GM10248 (cell line): Measurements from ENCODE around the gene HPN.

Experiments
- CTCF ChIA-PET: fragments of 300-600 bp; sonication (Branson Sonifier 250); formaldehyde crosslinking; extraction: SDS; loops from one replicate; lab custom pipeline; 2021; ENCODE audit warnings: antibody characterized with exemption; lab: Yijun Ruan, JAX
- POLR2A ChIA-PET: fragments of 350-650 bp; sonication (Branson Sonifier 250); formaldehyde crosslinking; extraction: SDS; loops from one replicate; lab custom pipeline; 2020; ENCODE audit warnings: antibody characterized with exemption; lab: Yijun Ruan, JAX
- DNase-seq: peaks from one replicate; pipeline ENCODE4 v3.0.0; 2012; ENCODE audit errors: extremely low spot score
- CTCF ChIP-seq: IDR thresholded peaks from 2 replicates; pipeline ENCODE4 v1.5.1; 2012; ENCODE audit warnings: mild to moderate bottlenecking, low read depth; ENCODE audit errors: extremely low read depth, missing control alignments, control extremely low read depth

Gene HPN

GRCh38 chr19:35104361-35104760 lies 62.8 kb downstream of the HPN start:
- DNase-seq = no peak
- ChIA-PET CTCF (no interaction called here), POLR2A (no interaction called here)
- no peak for TF ChIP-seq CTCF

DNA sequence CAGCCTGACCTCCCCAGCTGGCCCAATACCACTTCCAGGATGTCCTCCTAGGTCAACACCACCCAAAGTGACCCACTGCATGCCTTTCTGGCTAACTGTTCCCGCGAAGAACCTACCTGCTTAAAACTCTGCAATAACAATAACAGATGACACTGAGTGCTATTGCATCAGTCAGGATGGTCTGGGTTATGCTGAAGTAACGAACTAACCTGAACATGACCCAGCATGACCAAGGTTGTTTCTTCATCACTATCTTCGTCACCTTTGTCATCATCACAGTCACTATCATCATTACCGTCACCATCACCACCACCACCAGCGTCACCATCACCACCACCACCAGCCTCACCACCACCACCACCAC lies 63.5 kb downstream of the HPN start:
- no peak for DNase-seq
- no peak for TF ChIP-seq CTCF
- ChIA-PET POLR2A (no interaction called here), CTCF (no interaction called here)

DNA sequence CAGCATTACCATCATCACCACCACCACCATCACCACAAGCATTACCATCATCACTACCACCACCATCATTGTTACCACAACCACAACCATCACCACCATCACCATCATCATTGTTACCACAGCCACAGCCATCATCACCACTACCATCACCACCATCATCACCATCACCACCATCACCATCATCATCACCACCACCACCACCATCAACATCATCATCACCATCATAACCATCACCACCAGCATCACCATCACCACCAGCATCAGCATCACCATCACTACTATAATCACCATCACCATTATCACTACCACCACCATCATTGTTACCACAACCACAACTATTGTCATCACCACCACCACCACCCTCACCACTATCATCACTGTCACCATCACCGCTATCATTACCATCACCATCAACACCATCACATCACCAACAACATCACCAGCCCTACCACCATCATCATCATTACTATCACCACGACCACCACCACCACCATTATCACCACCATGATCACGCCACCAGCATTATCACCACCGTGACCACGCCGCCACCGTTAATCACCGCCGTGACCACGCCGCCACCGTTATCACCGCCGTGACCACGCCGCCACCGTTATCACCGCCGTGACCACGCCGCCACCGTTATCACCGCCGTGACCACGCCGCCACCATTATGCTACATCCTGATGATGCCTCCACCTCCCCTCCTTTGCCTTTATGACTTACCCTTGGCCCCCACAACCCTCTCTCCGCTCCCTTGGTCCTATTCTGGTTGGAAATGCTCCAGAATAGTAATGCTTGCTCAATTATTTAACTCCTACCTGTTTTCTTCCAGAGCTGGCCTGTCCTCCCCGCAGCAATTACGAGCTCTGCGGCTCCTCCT lies 64.1 kb downstream of the HPN start:
- ChIA-PET POLR2A (no interaction called here), CTCF (no interaction called here)
- no peak for TF ChIP-seq CTCF
- DNase-seq = no peak

DNA sequence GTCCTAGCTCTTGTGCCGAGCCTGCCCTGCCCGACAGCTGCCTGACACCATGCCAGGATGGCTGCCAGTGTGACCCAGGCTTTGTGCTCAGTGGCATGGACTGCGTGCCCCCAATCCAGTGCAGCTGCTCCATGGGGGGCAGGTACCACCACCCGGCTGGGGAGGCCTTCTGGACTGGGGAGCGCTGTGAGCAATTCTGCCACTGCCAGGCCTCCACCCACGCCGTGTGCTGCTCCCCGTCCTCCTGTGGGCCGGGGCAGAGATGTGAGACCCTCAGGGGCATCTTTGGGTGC lies 64.7 kb downstream of the HPN start:
- ChIA-PET CTCF (no interaction called here), POLR2A (no interaction called here)
- DNase-seq = no peak
- TF ChIP-seq CTCF = no peak

DNA sequence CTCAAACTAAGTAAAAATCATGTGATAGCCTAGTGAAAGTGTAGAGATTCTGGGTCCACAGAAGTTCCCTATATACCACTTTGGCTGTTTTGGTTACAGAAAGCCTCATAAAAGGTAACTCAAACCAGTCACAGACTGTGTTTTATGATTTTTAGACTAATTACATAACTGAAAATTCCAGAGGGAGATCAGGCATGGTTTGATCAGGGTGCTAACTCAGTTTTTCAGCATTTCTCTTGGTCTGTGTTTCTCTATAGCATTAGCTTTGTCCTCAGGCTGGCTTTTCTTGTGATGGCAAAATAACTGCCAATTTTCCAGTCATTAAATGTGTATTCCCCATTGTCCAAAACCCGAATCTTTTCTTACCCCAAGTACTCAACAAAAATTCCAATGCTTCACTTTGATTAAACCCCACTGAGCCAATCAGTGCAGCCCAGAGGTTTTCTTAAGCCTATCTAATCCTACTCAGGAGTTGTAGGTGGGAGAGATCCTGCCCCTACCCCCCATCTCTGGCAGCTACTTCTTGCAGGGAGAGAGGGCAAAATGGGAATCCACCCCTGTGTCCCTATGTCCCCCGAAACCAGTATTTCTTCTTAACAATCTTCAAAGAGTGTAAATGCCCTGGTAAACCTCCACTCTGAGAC lies 65.5 kb downstream of the HPN start:
- ChIA-PET POLR2A (no interaction called here), CTCF (interaction anchor here (1.0 kb wide), 1 partner anchor 9 kb away, joined by 3 read pairs; no protein-coding TSS in a partner anchor)
- no peak for TF ChIP-seq CTCF
- DNase-seq = no peak

- no peak for TF ChIP-seq CTCF
- ChIA-PET CTCF (interaction anchor here (1.0 kb wide), 1 partner anchor 9 kb away, joined by 3 read pairs; no protein-coding TSS in a partner anchor), POLR2A (no interaction called here)
- DNase-seq = no peak
Observed at GRCh38 chr19:35107545-35107944, 66.0 kb downstream of the HPN start.
